ENCODE measurements around the gene TAF11L11.

Gene TAF11L11

DNA sequence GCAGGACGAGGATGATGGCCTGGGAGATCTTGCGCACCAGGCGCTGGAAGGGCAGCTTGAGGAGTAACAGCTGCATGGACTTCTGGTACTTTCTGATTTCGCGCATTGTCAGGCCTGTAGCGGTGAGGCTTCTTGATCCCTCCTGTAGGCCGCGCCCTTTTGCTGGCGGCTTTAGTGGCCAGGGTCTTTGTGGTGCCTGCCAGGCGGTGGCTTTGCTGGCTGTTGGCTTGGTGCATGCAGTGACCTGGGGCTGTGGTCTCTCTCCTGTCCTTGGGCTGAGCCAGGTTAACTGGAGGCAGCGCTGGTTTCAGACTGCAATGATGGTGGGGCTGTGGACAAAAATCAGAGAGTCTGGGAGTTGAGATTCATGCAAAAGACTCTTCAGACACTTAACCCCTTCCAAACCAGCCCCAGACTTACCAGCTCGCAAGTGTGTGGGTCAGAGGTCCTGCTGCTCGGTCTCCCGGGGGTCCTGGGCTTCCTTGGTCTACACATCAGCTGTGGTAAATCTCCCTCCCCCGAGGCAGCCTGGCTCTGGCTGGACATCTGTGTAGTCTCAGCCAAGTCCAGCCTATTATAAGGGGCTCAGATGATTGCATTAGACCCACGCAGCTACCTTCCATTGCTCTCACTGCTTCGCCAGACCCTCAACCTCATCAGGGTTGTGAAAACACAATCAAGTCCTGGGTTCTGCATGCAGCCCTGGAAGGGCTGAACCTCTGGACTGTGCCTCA is 11.1 kb downstream of the TAF11L11 start:
- Histone ChIP-seq H3K14ac (ENCODE audit: low read length) (no peak overlapping the region), H3K9me3 (ENCODE audit: insufficient read depth, low read depth, low read length) (no peaks in the 10 kb centered on the region), H2AK5ac (ENCODE audit: low read length) (no peak overlapping the region), H3K27me3 (ENCODE audit: insufficient read depth, low read length) (no peaks in the 10 kb centered on the region), H3K4ac (ENCODE audit: low read depth, low read length) (no peak overlapping the region), H3K4me1 (ENCODE audit: control insufficient read depth in 1 of 2, insufficient read depth in 2 of 2, low read length in 2 of 2) (no peaks in the 10 kb centered on the region), H3K9ac (ENCODE audit: low read length) (no peak overlapping the region), H3K27ac (ENCODE audit: low read depth, low read length) (no peak overlapping the region), H3K4me2 (ENCODE audit: low read length) (no peak overlapping the region), H4K12ac (ENCODE audit: low read depth, low read length) (no peak overlapping the region), H2BK12ac (ENCODE audit: low read length) (no peak overlapping the region), H2AFZ (ENCODE audit: insufficient read depth, low read length, poor library complexity) (no peak overlapping the region), H3K4me3 (ENCODE audit: low read depth, low read length) (no peak overlapping the region), H2BK5ac (ENCODE audit: low read depth, low read length, poor library complexity) (no peak overlapping the region), H4K91ac (ENCODE audit: low read depth, low read length) (no peak overlapping the region), H3K23ac (ENCODE audit: low read length) (no peak overlapping the region), H4K8ac (ENCODE audit: low read depth, low read length) (no peak overlapping the region), H3K79me1 (ENCODE audit: low read length) (no peaks in the 10 kb centered on the region), H3K36me3 (ENCODE audit: control insufficient read depth in 1 of 2, insufficient read depth in 2 of 2, low read length in 2 of 2) (no peaks in the 10 kb centered on the region), H3K79me2 (ENCODE audit: control insufficient read depth, insufficient read depth, low read length, poor library complexity) (no peaks in the 10 kb centered on the region), H3K18ac (ENCODE audit: low read length) (no peak overlapping the region), H2BK120ac (ENCODE audit: insufficient read depth, low read length, poor library complexity) (no peak overlapping the region)
- WGBS (ENCODE audit: extremely low coverage, insufficient coverage, insufficient read length), result no CpG with 5 or more reads among the region's 17 CpGs
- no peak for DNase-seq

DNA sequence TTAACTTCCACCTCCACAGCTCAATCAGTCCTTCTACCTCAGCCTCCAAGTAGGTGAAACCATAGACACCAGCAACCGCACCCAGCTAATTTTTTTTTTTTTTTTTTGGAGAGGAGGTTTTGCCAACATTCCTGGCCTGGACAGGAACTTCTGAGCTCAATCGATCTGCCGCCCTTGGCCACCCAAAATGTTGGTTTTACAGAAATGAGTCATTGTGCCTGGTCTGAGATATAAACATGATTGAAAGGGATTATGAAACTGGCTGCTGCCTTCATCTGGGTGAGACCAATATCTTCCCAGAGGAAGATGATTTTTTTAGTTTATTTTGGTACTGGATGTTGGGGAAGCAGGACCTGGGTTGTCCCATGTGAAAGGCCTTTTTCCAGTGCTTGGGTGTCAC is 15.4 kb downstream of the TAF11L11 start:
- no peak overlapping the region for H3K14ac ChIP-seq (ENCODE audit: low read length)
- H3K4me1 ChIP-seq (ENCODE audit: control insufficient read depth in 1 of 2, insufficient read depth in 2 of 2, low read length in 2 of 2), result no peaks in the 10 kb centered on the region
- no peak overlapping the region for H3K4me2 ChIP-seq (ENCODE audit: low read length)
- H3K9me3 ChIP-seq (ENCODE audit: insufficient read depth, low read depth, low read length), result no peaks in the 10 kb centered on the region
- DNase-seq, result no peak
- no peak overlapping the region for H3K4ac ChIP-seq (ENCODE audit: low read depth, low read length)
- no peak overlapping the region for H3K4me3 ChIP-seq (ENCODE audit: low read depth, low read length)
- no CpG with 5 or more reads among the region's 3 CpGs for WGBS (ENCODE audit: extremely low coverage, insufficient coverage, insufficient read length)
- H2AFZ ChIP-seq (ENCODE audit: insufficient read depth, low read length, poor library complexity), result no peak overlapping the region
- no peaks in the 10 kb centered on the region for H3K79me1 ChIP-seq (ENCODE audit: low read length)
- no peaks in the 10 kb centered on the region for H3K27me3 ChIP-seq (ENCODE audit: insufficient read depth, low read length)
- no peak overlapping the region for H2AK5ac ChIP-seq (ENCODE audit: low read length)
- no peak overlapping the region for H2BK5ac ChIP-seq (ENCODE audit: low read depth, low read length, poor library complexity)
- H3K18ac ChIP-seq (ENCODE audit: low read length), result no peak overlapping the region
- H3K9ac ChIP-seq (ENCODE audit: low read length), result no peak overlapping the region
- no peak overlapping the region for H2BK12ac ChIP-seq (ENCODE audit: low read length)
- H4K91ac ChIP-seq (ENCODE audit: low read depth, low read length), result no peak overlapping the region
- H4K8ac ChIP-seq (ENCODE audit: low read depth, low read length), result no peak overlapping the region
- no peak overlapping the region for H3K27ac ChIP-seq (ENCODE audit: low read depth, low read length)
- H4K12ac ChIP-seq (ENCODE audit: low read depth, low read length), result no peak overlapping the region
- H3K23ac ChIP-seq (ENCODE audit: low read length), result no peak overlapping the region
- H3K79me2 ChIP-seq (ENCODE audit: control insufficient read depth, insufficient read depth, low read length, poor library complexity), result no peaks in the 10 kb centered on the region
- H3K36me3 ChIP-seq (ENCODE audit: control insufficient read depth in 1 of 2, insufficient read depth in 2 of 2, low read length in 2 of 2), result no peaks in the 10 kb centered on the region
- no peak overlapping the region for H2BK120ac ChIP-seq (ENCODE audit: insufficient read depth, low read length, poor library complexity)

DNA sequence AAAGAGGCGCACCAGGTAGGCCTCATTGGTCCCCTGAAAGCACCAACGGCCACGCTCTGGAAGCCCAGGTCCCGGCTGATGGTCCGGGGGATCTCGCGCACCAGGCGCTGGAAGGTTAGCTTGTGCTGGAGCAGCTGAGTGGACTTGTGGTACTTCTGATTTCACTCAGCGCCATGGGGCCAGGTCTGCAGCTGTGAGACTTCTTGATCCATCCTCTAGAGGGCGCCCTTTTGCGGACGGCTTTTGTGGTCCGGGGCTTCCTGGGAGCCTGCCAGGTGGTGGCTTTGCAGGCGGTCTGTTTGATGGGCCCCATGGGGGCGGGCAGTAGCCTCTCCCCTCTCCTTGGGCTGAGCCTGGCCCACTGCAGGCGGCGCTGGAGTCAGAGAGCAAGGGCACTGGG is 16.6 kb downstream of the TAF11L11 start:
- Histone ChIP-seq H2BK12ac (ENCODE audit: low read length) (no peak overlapping the region), H3K4me1 (ENCODE audit: control insufficient read depth in 1 of 2, insufficient read depth in 2 of 2, low read length in 2 of 2) (no peaks in the 10 kb centered on the region), H2AK5ac (ENCODE audit: low read length) (no peak overlapping the region), H3K4me2 (ENCODE audit: low read length) (no peak overlapping the region), H3K79me1 (ENCODE audit: low read length) (no peaks in the 10 kb centered on the region), H3K36me3 (ENCODE audit: control insufficient read depth in 1 of 2, insufficient read depth in 2 of 2, low read length in 2 of 2) (no peaks in the 10 kb centered on the region), H3K27me3 (ENCODE audit: insufficient read depth, low read length) (no peaks in the 10 kb centered on the region), H2AFZ (ENCODE audit: insufficient read depth, low read length, poor library complexity) (no peak overlapping the region), H4K12ac (ENCODE audit: low read depth, low read length) (no peak overlapping the region), H2BK5ac (ENCODE audit: low read depth, low read length, poor library complexity) (no peak overlapping the region), H3K18ac (ENCODE audit: low read length) (no peak overlapping the region), H3K4ac (ENCODE audit: low read depth, low read length) (no peak overlapping the region), H2BK120ac (ENCODE audit: insufficient read depth, low read length, poor library complexity) (no peak overlapping the region), H3K23ac (ENCODE audit: low read length) (no peak overlapping the region), H4K8ac (ENCODE audit: low read depth, low read length) (no peak overlapping the region), H3K9ac (ENCODE audit: low read length) (no peak overlapping the region), H3K27ac (ENCODE audit: low read depth, low read length) (no peak overlapping the region), H3K79me2 (ENCODE audit: control insufficient read depth, insufficient read depth, low read length, poor library complexity) (no peaks in the 10 kb centered on the region), H4K91ac (ENCODE audit: low read depth, low read length) (no peak overlapping the region), H3K4me3 (ENCODE audit: low read depth, low read length) (no peak overlapping the region), H3K14ac (ENCODE audit: low read length) (no peak overlapping the region), H3K9me3 (ENCODE audit: insufficient read depth, low read depth, low read length) (no peaks in the 10 kb centered on the region)
- WGBS (ENCODE audit: extremely low coverage, insufficient coverage, insufficient read length), result no CpG with 5 or more reads among the region's 17 CpGs
- DNase-seq, result no peak

DNA sequence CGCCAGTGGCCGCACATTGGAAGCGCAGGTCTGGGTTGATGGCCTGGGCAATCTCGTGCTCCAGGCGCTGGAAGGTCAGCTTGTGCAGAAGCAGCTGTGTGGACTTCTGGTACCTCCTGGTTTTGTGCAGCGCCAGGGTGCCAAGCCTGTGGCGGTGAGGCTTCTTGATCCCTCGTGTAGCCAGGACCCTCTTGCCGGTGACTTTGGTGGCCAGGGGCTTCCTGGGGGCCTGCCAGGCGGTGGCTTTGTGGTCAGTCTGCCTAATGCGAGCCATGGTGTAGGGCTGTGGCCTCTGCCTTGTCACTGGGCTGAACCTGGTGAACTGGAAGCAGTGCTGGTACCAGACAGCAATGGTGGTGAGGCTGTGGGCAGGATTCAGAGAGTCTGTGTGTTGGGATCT is 21.7 kb downstream of the TAF11L11 start:
- Histone ChIP-seq H3K4ac (ENCODE audit: low read depth, low read length) (no peak overlapping the region), H2BK12ac (ENCODE audit: low read length) (no peak overlapping the region), H4K12ac (ENCODE audit: low read depth, low read length) (no peak overlapping the region), H2AFZ (ENCODE audit: insufficient read depth, low read length, poor library complexity) (no peak overlapping the region), H3K9ac (ENCODE audit: low read length) (no peak overlapping the region), H3K14ac (ENCODE audit: low read length) (no peak overlapping the region), H3K36me3 (ENCODE audit: control insufficient read depth in 1 of 2, insufficient read depth in 2 of 2, low read length in 2 of 2) (no peaks in the 10 kb centered on the region), H3K79me2 (ENCODE audit: control insufficient read depth, insufficient read depth, low read length, poor library complexity) (no peaks in the 10 kb centered on the region), H3K4me2 (ENCODE audit: low read length) (no peak overlapping the region), H3K18ac (ENCODE audit: low read length) (no peak overlapping the region), H3K9me3 (ENCODE audit: insufficient read depth, low read depth, low read length) (no peaks in the 10 kb centered on the region), H4K8ac (ENCODE audit: low read depth, low read length) (no peak overlapping the region), H2AK5ac (ENCODE audit: low read length) (no peak overlapping the region), H4K91ac (ENCODE audit: low read depth, low read length) (no peak overlapping the region), H3K23ac (ENCODE audit: low read length) (no peak overlapping the region), H3K79me1 (ENCODE audit: low read length) (no peaks in the 10 kb centered on the region), H3K4me3 (ENCODE audit: low read depth, low read length) (no peak overlapping the region), H3K4me1 (ENCODE audit: control insufficient read depth in 1 of 2, insufficient read depth in 2 of 2, low read length in 2 of 2) (no peaks in the 10 kb centered on the region), H3K27ac (ENCODE audit: low read depth, low read length) (no peak overlapping the region), H2BK120ac (ENCODE audit: insufficient read depth, low read length, poor library complexity) (no peak overlapping the region), H3K27me3 (ENCODE audit: insufficient read depth, low read length) (no peaks in the 10 kb centered on the region), H2BK5ac (ENCODE audit: low read depth, low read length, poor library complexity) (no peak overlapping the region)
- no peak for DNase-seq
- whole genome bisulfite sequencing (ENCODE audit: extremely low coverage, insufficient coverage, insufficient read length), result no CpG with 5 or more reads among the region's 11 CpGs

Measured in trophoblast cell (in vitro differentiated cells and primary cell).